HG02642 (cell line): Measurements from ENCODE around the gene NDUFA5.
A peak's percentile ranks its signal among the peaks of the same experiment; 100 is the strongest.
"Not testable (repeated sequence)": the region's sequence is repeated elsewhere in the genome, so short reads cannot be mapped to it uniquely, and the experiment has no call there.

Source experiments
- ATAC-seq: cut with Tn5 transposase; IDR thresholded peaks from one replicate; pipeline ENCODE4 v1.9.1; 2021; ENCODE audit warnings: mild to moderate bottlenecking; ENCODE audit not compliant: unreplicated experiment, poor library complexity

Gene NDUFA5

GRCh38 chr7:123558289-123558874 is 764 bp upstream of the NDUFA5 start:
- no peak for ATAC-seq

- no peak for ATAC-seq
These were observed 611 bp downstream of the NDUFA5 start for GRCh38 chr7:123557016-123557397.

GRCh38 chr7:123555484-123555883 is 2.1 kb downstream of the NDUFA5 start:
- no peak for ATAC-seq

- no peak for ATAC-seq
These were observed 4.5 kb downstream of the NDUFA5 start for GRCh38 chr7:123553159-123553558.

GRCh38 chr7:123552641-123553040 is 5.0 kb downstream of the NDUFA5 start:
- ATAC-seq: no peak

GRCh38 chr7:123552134-123552533 is 5.5 kb downstream of the NDUFA5 start:
- ATAC-seq: not testable (repeated sequence)

- no peak for ATAC-seq
These were observed 9.2 kb downstream of the NDUFA5 start for GRCh38 chr7:123548406-123548805.

GRCh38 chr7:123539871-123540270 is 17.7 kb downstream of the NDUFA5 start:
- ATAC-seq: no peak

- no peak for ATAC-seq
These were observed 18.7 kb downstream of the NDUFA5 start for GRCh38 chr7:123538897-123539296.

GRCh38 chr7:123538189-123538714 is 19.4 kb downstream of the NDUFA5 start:
- ATAC-seq: no peak

GRCh38 chr7:123537026-123537642 is 20.5 kb downstream of the NDUFA5 start:
- ATAC-seq: no peak

GRCh38 chr7:123535517-123535916 is 22.1 kb downstream of the NDUFA5 start:
- ATAC-seq: no peak

GRCh38 chr7:123534383-123535260 is 23.0 kb downstream of the NDUFA5 start, which contains the start of gene IQUB:
Gene IQUB, minus strand, starts transcription at chr7:123534595. Its CDS starts 22,255 bp downstream, at chr7:123512340.
- peak; percentile 82 for ATAC-seq

- ATAC-seq: peak; percentile 17
These were observed 23.7 kb downstream of the NDUFA5 start for GRCh38 chr7:123533929-123534382.

- no peak for ATAC-seq
These were observed 24.1 kb downstream of the NDUFA5 start for GRCh38 chr7:123533553-123533917.

GRCh38 chr7:123532788-123533552 is 24.6 kb downstream of the NDUFA5 start:
- peak; percentile 41 for ATAC-seq

- ATAC-seq: not testable (repeated sequence)
These were observed 25.3 kb downstream of the NDUFA5 start for GRCh38 chr7:123532343-123532742.

- not testable (repeated sequence) for ATAC-seq
These were observed 27.5 kb downstream of the NDUFA5 start for GRCh38 chr7:123530035-123530591.

GRCh38 chr7:123528265-123528664 is 29.4 kb downstream of the NDUFA5 start:
- no peak for ATAC-seq

GRCh38 chr7:123527712-123528225 is 29.8 kb downstream of the NDUFA5 start:
- ATAC-seq: not testable (repeated sequence)
